HK-2 (cell line): ENCODE data around the gene HS3ST5.
"Not testable (repeated sequence)": the region's sequence is repeated elsewhere in the genome, so short reads cannot be mapped to it uniquely, and the experiment has no call there.

Source experiments
- DNase-seq: peaks from one replicate; pipeline ENCODE4 v3.0.0-alpha.2; 2018; ENCODE audit not compliant: unreplicated experiment

The HS3ST5 gene

DNA sequence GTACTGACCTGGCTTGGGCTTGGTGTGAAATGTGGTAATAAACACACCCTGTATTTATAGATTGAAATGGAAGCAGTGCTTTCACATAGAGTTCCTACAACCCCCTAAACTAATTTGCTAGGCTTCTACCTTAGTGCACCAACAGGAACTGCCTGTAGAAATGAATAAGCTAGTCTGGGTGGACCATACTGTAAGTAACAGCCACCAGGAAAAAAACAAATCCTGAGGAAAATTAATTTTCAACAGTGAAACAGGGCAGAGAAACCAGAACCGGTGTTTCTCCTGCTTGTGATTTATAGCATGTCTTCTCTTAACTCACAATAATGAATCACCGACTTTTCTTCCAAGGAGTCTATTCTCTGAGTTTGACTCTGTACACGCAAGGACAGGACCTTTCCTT lies 187.1 kb downstream of the HS3ST5 start:
- DNase-seq = no peak

DNA sequence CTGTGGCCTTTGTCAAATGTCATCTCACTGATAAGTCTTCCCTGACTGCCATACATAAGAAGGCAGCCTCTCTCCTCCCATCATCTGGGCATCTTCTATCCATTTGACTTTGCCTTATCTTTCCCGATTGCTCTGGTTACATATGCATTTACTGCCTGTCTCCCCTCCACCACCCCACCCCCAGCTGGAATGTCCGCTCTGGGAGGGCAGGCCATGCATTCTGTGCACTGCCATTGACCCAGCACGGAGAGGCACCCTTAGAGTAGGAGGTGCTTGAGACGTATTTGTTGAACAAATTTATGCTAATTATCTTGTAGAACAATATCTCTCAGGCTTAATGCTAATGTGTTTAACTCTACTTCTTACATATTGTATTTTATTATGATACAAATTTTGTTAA lies 188.0 kb downstream of the HS3ST5 start:
- no peak for DNase-seq

DNA sequence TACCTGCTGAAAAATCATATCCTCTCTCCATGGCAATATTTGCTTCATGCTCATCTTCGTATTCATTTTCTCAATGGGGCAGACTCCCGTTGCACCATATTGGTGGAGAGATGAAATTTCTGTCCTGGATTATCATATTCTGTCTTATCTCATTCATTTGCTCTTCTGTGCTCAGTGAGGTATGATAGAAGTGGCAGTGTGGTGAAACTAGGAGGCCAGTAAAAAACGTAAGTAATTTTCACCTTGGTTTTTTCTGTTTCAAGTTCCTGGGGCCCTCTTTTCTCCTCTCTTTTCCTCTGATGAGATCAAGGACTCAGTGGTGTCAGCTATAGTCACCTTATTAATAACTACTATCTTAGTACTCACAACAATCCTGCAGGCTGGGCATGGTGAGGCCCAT lies 189.4 kb downstream of the HS3ST5 start:
- DNase-seq = no peak

DNA sequence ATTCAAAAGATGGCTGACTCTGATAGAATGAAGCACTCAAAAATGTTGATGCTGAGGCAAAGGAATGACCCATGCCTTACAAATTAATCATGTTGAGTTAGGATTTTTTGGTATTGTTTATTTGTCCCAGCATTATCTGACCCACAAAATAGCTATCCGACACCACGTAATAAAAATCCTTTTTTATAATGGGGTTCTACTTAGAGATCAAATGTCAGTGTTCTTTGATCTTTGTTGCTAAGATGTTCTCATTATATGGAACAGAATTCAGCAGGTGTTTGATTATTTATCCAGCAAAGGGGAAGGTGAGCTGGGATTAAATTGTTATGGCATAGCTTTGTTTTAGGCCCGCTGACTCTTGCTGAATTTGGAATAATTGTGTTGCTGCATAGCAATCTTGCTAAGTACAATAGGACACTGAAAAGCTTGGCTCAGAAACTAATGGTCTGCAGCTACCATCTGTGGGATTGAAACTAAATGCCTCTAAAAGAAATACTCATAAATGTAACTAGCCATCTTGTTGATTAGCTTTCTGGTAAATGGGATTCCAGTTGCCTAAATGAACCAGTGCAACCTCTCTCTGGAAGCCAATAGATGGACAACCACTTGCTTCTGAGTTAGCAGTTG lies 191.6 kb downstream of the HS3ST5 start:
- DNase-seq = no peak

GRCh38 chr6:114149182-114149581 lies 193.6 kb downstream of the HS3ST5 start:
- DNase-seq = not testable (repeated sequence)

DNA sequence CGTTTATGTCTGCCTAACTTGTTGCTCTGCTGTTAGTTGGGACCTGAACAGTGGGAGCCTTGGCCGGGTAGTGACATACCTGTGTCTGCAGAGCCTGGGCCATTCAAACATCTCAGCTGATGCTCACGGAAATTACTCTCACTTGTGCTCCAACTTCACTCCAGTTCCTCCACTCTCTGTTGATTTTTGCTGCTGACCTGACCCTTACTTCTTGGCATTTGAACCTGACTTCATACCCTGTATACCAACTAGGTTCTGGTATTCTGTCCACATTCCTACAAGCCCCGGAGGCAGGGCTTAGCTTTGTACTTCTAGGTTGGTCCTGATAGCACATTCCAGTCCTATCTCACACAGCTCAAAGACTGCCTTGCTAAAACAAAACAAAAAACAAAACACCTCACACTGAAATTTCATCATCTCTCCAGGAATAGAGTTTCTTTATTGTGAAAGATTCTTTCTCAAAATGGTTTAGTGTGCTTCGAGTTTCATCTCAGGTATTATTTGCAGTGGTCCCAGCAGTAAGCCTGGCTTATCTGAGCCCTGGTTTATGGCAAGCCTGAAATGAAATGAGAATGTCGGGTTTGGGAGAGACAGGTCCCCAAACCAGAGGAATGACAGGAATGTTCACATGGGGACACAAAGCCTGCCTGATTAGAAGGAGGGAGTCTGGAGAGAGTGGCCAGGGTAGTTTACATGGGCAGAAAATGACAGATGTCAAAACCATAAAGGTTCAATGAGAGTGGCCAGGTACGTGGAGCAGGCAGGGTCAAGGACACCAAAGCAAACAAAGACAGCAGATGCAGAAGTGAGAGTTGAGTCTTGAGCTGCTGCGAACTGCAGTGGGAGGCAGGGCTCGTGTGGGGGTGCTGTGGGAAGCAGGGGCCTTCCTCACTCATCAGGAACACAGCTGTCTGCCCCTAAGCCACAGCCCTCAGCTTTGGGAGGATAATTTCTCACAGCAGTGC lies 197.7 kb downstream of the HS3ST5 start:
- DNase-seq = no peak

DNA sequence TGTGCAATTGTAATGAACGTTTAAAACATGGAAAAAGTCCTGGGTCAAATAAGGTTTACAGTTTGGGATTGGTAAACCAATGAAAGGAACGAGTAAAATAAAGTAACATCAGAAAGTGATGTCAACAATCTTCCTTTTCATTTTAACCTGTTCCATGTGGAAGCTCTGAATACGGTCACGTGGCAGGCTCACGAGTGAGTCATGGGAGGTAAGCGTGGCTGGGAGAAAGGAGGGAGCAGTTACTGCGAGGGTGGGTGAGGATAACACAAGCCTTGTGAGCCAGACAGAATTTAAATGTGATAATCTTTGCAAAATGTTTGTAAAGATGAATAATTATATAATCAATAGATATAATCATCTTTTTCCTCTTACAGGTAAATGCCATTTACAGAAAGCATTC lies 200.6 kb downstream of the HS3ST5 start:
- no peak for DNase-seq

DNA sequence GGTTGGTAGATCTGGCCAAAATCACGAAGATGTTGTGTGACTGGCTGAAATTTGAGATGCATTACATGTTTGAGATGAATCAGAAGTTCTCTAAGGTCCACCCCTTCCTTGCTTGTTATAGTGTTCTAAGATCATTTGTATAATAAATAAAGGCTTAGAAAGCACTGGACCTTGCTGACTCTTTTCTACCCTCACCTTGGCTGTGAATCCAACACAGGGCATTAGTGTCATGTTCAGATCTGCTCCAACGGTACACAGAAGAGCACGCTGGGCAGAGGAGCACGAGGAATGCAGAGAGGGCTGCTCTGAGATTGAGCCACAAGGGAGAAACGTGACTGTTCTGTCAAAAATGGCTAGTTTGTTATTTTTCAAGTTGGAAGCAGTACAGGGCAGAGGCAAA lies 202.4 kb downstream of the HS3ST5 start:
- DNase-seq = no peak

DNA sequence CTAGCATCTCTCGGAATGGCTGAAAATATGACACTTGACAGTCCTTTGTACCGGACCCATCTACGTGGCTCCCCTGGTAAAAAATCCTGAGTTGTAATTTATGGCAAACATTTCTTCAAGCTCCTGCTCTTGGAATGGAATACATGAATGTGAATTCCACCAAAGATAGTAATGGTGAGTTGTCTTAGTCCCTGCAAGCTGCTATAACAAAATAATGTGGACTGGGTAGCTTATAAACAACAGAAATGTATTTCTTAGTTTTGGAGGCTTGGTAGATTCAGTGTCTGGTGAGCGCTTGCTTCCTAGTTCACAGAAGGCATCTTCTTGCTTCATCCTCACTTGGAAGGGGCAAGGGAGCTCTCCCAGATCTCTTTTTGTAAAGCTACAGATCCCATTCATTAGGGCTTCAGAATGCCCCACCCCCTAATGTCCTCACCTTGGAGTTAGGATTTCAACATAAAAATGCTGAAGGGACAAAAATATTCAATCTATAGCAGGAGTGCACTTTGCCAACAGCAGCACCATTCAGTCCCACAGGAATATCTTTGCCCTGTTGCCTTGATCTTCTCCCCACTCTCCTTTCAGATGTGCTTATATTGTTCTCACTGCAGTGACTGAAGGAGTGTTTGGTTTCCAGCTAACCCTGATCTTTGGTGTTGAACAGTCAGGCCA lies 204.1 kb downstream of the HS3ST5 start:
- DNase-seq = no peak

DNA sequence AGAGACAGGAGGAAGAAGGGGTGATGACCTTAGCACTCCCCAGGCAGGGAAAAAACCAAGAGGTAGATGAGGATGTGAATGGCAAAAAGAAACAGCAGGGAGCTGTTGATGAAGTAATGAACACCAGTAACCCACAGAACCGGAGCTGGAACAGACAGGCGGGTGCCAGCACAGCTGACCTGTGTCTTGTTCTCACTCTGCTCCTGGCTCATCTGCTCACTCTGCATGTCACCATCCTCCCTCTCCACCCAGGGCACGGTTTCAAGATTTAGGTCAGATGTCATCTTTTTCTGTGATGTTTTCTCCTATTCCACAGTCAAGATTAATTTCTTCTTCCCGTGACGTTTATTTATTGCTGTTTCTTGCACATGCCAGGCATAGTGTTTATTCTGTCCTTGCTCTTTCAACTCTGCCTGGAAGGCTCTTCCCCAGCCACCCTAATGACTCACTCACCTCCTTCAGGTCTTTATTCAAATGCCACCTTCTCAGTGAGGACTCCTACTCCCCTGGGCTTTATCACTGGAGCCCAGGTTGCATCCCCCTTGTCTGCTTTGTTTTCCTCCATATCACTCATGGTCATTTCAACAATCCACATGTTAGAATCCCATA lies 207.4 kb downstream of the HS3ST5 start:
- DNase-seq = no peak

GRCh38 chr6:114133816-114134215 lies 209.0 kb downstream of the HS3ST5 start:
- DNase-seq = no peak

DNA sequence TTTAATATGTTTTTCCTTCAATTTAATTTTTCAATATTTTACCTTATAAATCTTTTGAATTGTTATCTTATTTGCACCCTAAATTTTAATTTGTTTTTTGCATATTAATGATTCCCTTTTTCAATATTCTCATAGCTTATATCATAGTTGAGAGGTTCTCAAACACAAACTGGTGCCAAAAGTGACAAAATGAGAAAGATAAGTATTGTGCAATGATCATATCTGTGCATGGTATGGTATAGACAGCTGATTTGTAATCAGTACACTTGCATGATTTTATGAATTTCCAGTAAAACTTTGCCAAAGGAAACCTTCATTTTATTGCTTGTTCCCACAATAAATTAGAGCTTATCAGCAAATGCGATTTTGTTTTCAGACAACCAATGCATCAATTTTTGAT lies 210.9 kb downstream of the HS3ST5 start:
- no peak for DNase-seq

GRCh38 chr6:114125576-114125975 lies 217.2 kb downstream of the HS3ST5 start:
- no peak for DNase-seq

DNA sequence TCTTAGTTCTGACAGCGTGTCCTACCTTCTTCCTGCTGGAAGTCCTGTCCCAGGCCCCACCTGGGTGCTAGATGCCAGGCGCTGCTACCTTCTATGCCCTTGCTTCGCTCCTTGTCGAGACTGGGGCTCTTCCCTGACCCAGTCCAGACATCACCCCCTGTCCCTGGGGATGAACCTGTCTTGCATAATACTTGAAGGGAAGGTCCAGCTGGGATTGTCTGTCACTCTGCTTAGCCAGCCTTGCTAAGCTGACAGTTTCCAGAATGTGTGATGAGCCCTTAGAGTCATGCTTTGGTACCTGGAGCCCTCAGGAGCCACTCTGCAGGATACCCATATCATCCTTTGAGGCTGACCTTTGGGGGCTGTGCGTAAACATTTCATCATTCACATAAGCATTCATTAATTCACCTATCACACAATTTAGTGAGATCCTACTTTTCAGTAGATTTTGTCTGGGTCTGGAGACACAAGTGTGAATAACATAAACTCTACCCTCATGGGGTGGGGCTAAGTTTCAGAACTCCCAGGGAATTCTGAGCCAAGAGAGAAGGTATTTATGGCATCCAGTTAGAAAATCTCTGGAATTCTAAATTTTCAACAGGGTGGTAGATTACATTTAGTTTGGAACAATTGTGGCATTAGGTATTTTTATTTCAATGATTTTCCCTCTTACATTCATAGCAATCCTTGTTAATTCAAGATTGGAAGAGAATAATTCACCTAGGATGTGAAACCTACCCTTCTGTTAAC lies 220.7 kb downstream of the HS3ST5 start:
- DNase-seq = no peak

DNA sequence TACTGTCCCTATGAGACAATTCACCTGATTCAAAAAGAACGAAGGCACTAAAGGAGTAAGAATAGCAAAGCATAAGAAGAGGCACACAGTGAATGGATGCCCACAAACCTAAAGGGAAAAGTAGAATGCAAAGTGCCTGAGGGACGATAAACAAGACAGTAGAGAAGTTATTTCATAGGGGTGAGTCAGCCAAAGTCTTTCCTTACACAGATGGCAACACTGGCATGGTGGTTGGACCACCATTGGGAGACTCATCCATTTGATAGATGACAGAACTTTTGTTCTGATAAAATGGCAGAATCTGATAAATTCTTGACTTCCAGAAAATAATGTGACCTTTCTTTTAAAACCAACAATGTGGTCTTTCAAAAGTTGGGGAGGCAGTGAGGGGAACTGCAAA lies 223.8 kb downstream of the HS3ST5 start:
- DNase-seq = no peak

DNA sequence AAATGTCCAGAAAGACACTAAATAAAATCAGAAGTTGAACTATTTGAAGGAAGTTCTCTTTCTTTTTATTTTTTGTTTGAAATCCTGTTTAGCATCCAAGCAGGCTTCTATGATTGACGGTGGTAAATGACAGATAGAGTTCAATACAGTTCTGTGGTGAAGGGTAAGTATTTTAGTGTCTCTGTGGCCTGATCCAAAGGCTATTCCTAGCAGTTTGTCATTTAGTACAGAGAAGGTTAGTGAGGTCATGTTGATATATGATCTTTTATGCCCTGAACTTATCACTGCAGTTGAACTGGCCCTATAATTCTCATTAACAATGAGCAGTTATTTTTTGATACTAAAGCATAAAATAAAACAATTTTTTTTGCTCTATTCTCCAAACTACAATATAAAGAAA lies 227.2 kb downstream of the HS3ST5 start:
- DNase-seq = no peak

- peak; percentile 66 for DNase-seq
These were observed 234.5 kb downstream of the HS3ST5 start for GRCh38 chr6:114108119-114109002.

- no peak for DNase-seq
These were observed 236.8 kb downstream of the HS3ST5 start for GRCh38 chr6:114106020-114106419.

- no peak for DNase-seq
These were observed 241.6 kb downstream of the HS3ST5 start for GRCh38 chr6:114101255-114101654.

DNA sequence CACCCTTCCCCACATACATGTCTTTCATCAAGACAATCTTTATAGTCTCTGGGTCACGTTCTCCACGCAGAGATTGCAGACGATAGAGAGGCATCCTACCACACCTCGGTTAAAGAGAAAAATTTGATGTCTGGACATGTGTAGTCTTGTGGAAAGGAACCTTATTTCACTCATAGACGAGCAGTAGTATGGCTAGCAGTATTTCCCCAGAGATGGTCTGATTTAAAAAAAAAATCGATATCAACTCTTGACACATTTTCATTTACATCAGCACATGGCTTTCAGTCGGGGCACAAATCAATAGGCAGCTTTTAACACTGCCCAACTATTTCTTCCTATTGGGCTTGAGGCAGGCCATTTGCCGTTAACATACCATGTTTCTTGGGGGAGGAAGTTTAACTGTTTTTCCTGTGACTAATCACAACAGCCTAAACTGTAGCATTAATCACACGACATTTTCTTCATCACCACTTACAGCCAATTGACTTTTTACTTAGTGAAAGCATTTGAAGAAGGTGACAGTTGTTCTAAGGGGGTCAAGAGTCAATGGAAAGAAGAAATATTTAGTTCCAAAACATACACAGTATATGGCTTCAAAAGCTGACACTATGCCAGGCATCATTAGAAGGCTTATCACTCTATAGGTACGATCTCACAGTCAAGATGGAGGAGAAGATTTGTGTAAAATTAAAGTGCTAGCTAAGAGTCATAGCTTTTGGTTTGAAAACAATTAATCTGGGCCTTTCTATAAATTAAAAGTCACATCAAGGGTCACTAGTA lies 242.4 kb downstream of the HS3ST5 start:
- no peak for DNase-seq
